ENCODE results near the gene RXFP1. TPM values are rescaled to one million over a fixed set of nuclear protein-coding genes. Genes with fewer than 3 reads are reported as not detected.

The RXFP1 gene
- total RNA-seq, 1 experiment from 2014 or later: 0.48 TPM

- no peak overlapping the region for H3K4me3 Mint-ChIP-seq
- CTCF ChIA-PET: interaction anchor here (1.3 kb wide), 1 partner anchor 12 kb away, joined by 12 read pairs; no protein-coding TSS in a partner anchor
- H3K27me3 Mint-ChIP-seq (ENCODE audit: low read depth): no peaks in the 10 kb centered on the region; the same call in 1 of the 2 replicates
- no peak for DNase-seq (ENCODE audit: low spot score)
- ATAC-seq: no peak
- no peak overlapping the region for H3K27ac Mint-ChIP-seq
- POLR2A ChIA-PET: no interaction called here
- no peaks in the 10 kb centered on the region for H3K4me1 Mint-ChIP-seq
- H3K9me3 Mint-ChIP-seq: peaks cover 15% of the 10 kb centered on the region
- no peaks in the 10 kb centered on the region for H3K36me3 Mint-ChIP-seq
- TF ChIP-seq HMGXB4 (CRISPR knock-in tag; IDR thresholded peaks at IDR 0.05) (no peak), EMX1 (CRISPR knock-in tag; IDR thresholded peaks at IDR 0.05) (no peak), NR1H2 (CRISPR knock-in tag; IDR thresholded peaks at IDR 0.05) (no peak), HMGA2 (CRISPR knock-in tag; IDR thresholded peaks at IDR 0.05) (no peak), PREB (CRISPR knock-in tag; IDR thresholded peaks at IDR 0.05; ENCODE audit: borderline replicate concordance) (no peak), USF2 (CRISPR knock-in tag; IDR thresholded peaks at IDR 0.05) (no peak), FOXP1 (CRISPR knock-in tag; IDR thresholded peaks at IDR 0.05; ENCODE audit: borderline replicate concordance) (no peak), KAT7 (CRISPR knock-in tag; IDR thresholded peaks at IDR 0.05; ENCODE audit: borderline replicate concordance) (no peak), SMAD3 (CRISPR knock-in tag; IDR thresholded peaks at IDR 0.05; ENCODE audit: borderline replicate concordance) (no peak), AR (CRISPR knock-in tag; IDR thresholded peaks at IDR 0.05) (no peak), IRF1 (CRISPR knock-in tag; IDR thresholded peaks at IDR 0.05) (no peak), ZNF396 (CRISPR knock-in tag; IDR thresholded peaks at IDR 0.05; ENCODE audit: borderline replicate concordance) (no peak), GABPB1 (CRISPR knock-in tag; IDR thresholded peaks at IDR 0.05) (no peak), ZNF281 (CRISPR knock-in tag; IDR thresholded peaks at IDR 0.05) (no peak), NFYB (CRISPR knock-in tag; conservative IDR thresholded peaks at IDR 0.05; ENCODE audit: low read depth) (no peak), RORB (CRISPR knock-in tag; IDR thresholded peaks at IDR 0.05) (no peak), ERG (CRISPR knock-in tag; IDR thresholded peaks at IDR 0.05) (no peak)
Measured at GRCh38 chr4:158484173-158484885, 37.4 kb upstream of the RXFP1 start.

Data from WTC11 (cell line).